Tibial nerve (tissue), 4 donors: Measurements from ENCODE around the gene ANKRD39. TPM values are rescaled to one million over a fixed set of nuclear protein-coding genes. Genes with fewer than 3 reads are reported as not detected.

ENCODE experiments used
- DNase-seq, 2 donors: peaks; one replicate each; pipeline ENCODE4 v3.0.0-alpha.2; 2019; ENCODE audit warnings: low spot score in 2 of 2
- H3K27ac ChIP-seq, 4 donors: fragments of 200-600 bp; sonication (generic) in 3 of 4; one replicate each; pipeline ENCODE4 v1.5.1; 2017 to 2019; ENCODE audit warnings: mild to moderate bottlenecking in 1 of 4
- H3K27me3 ChIP-seq, 2 donors: fragments of 200-600 bp; sonication (generic) in 1 of 2; one replicate each; pipeline versions ENCODE4 v1.5.1 to v1.6.0; 2017 to 2019
- H3K36me3 ChIP-seq, 3 donors: fragments of 200-600 bp; sonication (generic); one replicate each; pipeline ENCODE4 v1.5.1; 2018 to 2019
- H3K4me1 ChIP-seq, 4 donors: fragments of 200-600 bp; sonication (generic) in 3 of 4; one replicate each; pipeline ENCODE4 v1.5.1; 2017 to 2019
- H3K4me3 ChIP-seq, 4 donors: fragments of 200-600 bp; sonication (generic) in 3 of 4; one replicate each; pipeline ENCODE4 v1.5.1; 2017 to 2019; ENCODE audit warnings: mild to moderate bottlenecking in 1 of 4, moderate library complexity in 1 of 4
- H3K9me3 ChIP-seq, 4 donors: fragments of 200-600 bp; sonication (generic) in 3 of 4; one replicate each; pipeline ENCODE4 v1.5.1; 2017 to 2019
- EP300 ChIP-seq, 2 donors: sonication (generic); formaldehyde crosslinking; IDR thresholded peaks; one replicate each; pipeline ENCODE4 v1.6.1; 2017; ENCODE audit warnings: antibody characterized with exemption in 2 of 2, mild to moderate bottlenecking in 1 of 2
- POLR2A ChIP-seq, 2 donors: fragments of 450-650 bp; IDR thresholded peaks; one replicate each; pipeline ENCODE4 v1.6.1; 2017; ENCODE audit warnings: antibody characterized with exemption in 2 of 2, mild to moderate bottlenecking in 2 of 2, moderate library complexity in 2 of 2
- WGBS, 2 donors: methylation state at CpG; one replicate each; pipeline ENCODE4 v1.1.5; 2018; 5-methylcytosine and 5-hydroxymethylcytosine counted together
- total RNA-seq, 4 donors: library from RNA; depleted of rRNA; stranded (reverse); fragments of >200 nt; gene quantifications; one replicate each; pipeline ENCODE4 v1.1.0, GENCODE V29; 2016
- TF ChIP-seq, protein P1 (sequence below), 5 experiments: fragments of 200-600 bp in 3 of 5; fragments of 450-650 bp in 2 of 5; sonication (generic) in 3 of 5; IDR thresholded peaks; one replicate each; pipeline ENCODE4 v1.5.1; 2016 to 2019; ENCODE audit warnings: antibody characterized with exemption in 5 of 5, mild to moderate bottlenecking in 3 of 5, moderate library complexity in 2 of 5

Gene ANKRD39, protein sequence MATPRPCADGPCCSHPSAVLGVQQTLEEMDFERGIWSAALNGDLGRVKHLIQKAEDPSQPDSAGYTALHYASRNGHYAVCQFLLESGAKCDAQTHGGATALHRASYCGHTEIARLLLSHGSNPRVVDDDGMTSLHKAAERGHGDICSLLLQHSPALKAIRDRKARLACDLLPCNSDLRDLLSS
- 10 to 100 TPM; 13.8 to 23.7 (median 19.5) TPM for total RNA-seq

- 0% methylated on average over 37 to 51 of the region's 81 CpGs for WGBS, 2 donors
- Histone ChIP-seq H3K36me3 (peaks cover 4 to 45% (median 11%) of the 10 kb centered on the region in 3 donors), H3K4me3 (peak within 1 kb of the TSS; percentile 55 to 86 (median 82)), H3K27ac (peak within 1 kb of the TSS; percentile 84 to 99 (median 96)), H3K9me3 (no peaks in the 10 kb centered on the region), H3K27me3 (no peaks in the 10 kb centered on the region), H3K4me1 (peaks cover 0 to 60% (median 28%) of the 10 kb centered on the region in 4 donors)
- peak; percentile 96 to 98 for DNase-seq
- TF ChIP-seq POLR2A (IDR thresholded peaks at IDR 0.05) (peak; percentile 64 to 88), EP300 (IDR thresholded peaks at IDR 0.05) (peak in 1 of 2 donors; percentile 86)
- TF ChIP-seq, protein P1, sequence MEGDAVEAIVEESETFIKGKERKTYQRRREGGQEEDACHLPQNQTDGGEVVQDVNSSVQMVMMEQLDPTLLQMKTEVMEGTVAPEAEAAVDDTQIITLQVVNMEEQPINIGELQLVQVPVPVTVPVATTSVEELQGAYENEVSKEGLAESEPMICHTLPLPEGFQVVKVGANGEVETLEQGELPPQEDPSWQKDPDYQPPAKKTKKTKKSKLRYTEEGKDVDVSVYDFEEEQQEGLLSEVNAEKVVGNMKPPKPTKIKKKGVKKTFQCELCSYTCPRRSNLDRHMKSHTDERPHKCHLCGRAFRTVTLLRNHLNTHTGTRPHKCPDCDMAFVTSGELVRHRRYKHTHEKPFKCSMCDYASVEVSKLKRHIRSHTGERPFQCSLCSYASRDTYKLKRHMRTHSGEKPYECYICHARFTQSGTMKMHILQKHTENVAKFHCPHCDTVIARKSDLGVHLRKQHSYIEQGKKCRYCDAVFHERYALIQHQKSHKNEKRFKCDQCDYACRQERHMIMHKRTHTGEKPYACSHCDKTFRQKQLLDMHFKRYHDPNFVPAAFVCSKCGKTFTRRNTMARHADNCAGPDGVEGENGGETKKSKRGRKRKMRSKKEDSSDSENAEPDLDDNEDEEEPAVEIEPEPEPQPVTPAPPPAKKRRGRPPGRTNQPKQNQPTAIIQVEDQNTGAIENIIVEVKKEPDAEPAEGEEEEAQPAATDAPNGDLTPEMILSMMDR (IDR thresholded peaks at IDR 0.05) = peak; percentile 80 to 98 (median 97)
These were observed at the start of gene ANKRD39 for GRCh38 chr2:96857667-96858372. TSS of gene ANKRD39 (minus strand) at chr2:96858016. CDS start at chr2:96857987, 29 bp downstream.

- Histone ChIP-seq H3K4me3 (peak overlapping the region; percentile 22 to 43 (median 26)), H3K27ac (peak overlapping the region; percentile 87 to 97 (median 90)), H3K27me3 (no peaks in the 10 kb centered on the region), H3K36me3 (no peaks in the 10 kb centered on the region), H3K4me1 (peaks cover 0 to 42% (median 25%) of the 10 kb centered on the region in 4 donors), H3K9me3 (no peaks in the 10 kb centered on the region)
- TF ChIP-seq POLR2A (IDR thresholded peaks at IDR 0.05) (no peak), EP300 (IDR thresholded peaks at IDR 0.05) (no peak)
- TF ChIP-seq, protein P1 (IDR thresholded peaks at IDR 0.05) = no peak
- WGBS, 2 donors = 9 to 14% methylated on average over 8 to 13 of the region's 13 CpGs
- peak; percentile 40 to 48 for DNase-seq
These were observed 48.9 kb upstream of the ANKRD39 start for GRCh38 chr2:96906729-96907114.

GRCh38 chr2:96903815-96904214, 46.0 kb upstream of the ANKRD39 start:
- no peaks in the 10 kb centered on the region for H3K9me3 ChIP-seq
- no peak for DNase-seq
- H3K27ac ChIP-seq = peak overlapping the region; percentile 5 to 71 (median 52)
- H3K4me1 ChIP-seq = peaks cover 0 to 39% (median 25%) of the 10 kb centered on the region in 4 donors
- 53 to 60% methylated on average over 7 of the region's 7 CpGs for WGBS, 2 donors
- H3K36me3 ChIP-seq = no peaks in the 10 kb centered on the region
- TF ChIP-seq, protein P1 (IDR thresholded peaks at IDR 0.05) = no peak
- TF ChIP-seq EP300 (IDR thresholded peaks at IDR 0.05) (no peak), POLR2A (IDR thresholded peaks at IDR 0.05) (no peak)
- no peak overlapping the region for H3K4me3 ChIP-seq
- no peaks in the 10 kb centered on the region for H3K27me3 ChIP-seq

DNA sequence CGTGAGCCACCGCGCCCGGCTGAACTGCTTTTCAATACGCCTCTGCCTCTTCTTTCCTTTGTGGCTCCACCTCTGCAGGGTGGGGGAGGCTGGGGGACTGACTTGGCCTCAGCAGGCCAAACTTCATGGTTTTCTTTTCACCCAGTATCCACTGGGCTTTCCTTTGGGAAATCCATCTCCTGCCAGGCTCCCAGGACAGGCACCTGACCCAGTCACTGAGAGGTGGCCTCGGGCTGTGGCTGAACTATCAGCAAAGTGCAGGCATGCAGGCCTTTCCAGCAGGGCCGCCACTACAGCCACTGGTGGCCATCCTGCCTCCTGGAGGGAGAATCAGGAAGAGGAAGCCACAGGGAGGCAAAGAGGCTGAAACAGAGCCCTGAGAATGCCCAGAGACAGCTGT, 45.5 kb upstream of the ANKRD39 start:
- Histone ChIP-seq H3K4me1 (peaks cover 0 to 34% (median 25%) of the 10 kb centered on the region in 4 donors), H3K9me3 (no peaks in the 10 kb centered on the region), H3K27ac (peak overlapping the region in 3 of 4 donors; percentile 40 to 71 (median 65)), H3K27me3 (no peaks in the 10 kb centered on the region), H3K36me3 (no peaks in the 10 kb centered on the region), H3K4me3 (no peak overlapping the region)
- WGBS, 2 donors = 85 to 86% methylated on average over 6 to 7 of the region's 7 CpGs
- TF ChIP-seq, protein P1 (IDR thresholded peaks at IDR 0.05) = no peak
- no peak for TF ChIP-seq POLR2A (IDR thresholded peaks at IDR 0.05)
- no peak for TF ChIP-seq EP300 (IDR thresholded peaks at IDR 0.05)
- DNase-seq = no peak

GRCh38 chr2:96900237-96900636, 42.4 kb upstream of the ANKRD39 start:
- H3K4me1 ChIP-seq = peaks cover 0 to 24% (median 11%) of the 10 kb centered on the region in 4 donors
- H3K4me3 ChIP-seq = no peak overlapping the region
- DNase-seq = no peak
- TF ChIP-seq, protein P1 (IDR thresholded peaks at IDR 0.05) = no peak
- TF ChIP-seq POLR2A (IDR thresholded peaks at IDR 0.05) (no peak), EP300 (IDR thresholded peaks at IDR 0.05) (no peak)
- H3K27ac ChIP-seq = no peak overlapping the region
- 85 to 89% methylated on average over 10 of the region's 10 CpGs for WGBS, 2 donors
- no peaks in the 10 kb centered on the region for H3K9me3 ChIP-seq
- no peaks in the 10 kb centered on the region for H3K36me3 ChIP-seq
- H3K27me3 ChIP-seq = no peaks in the 10 kb centered on the region
